Hindlimb muscle (tissue), 1 donor: ENCODE measurements around the gene AKAIN1. TPM values are rescaled to one million over a fixed set of nuclear protein-coding genes. Genes with fewer than 3 reads are reported as not detected.

Source experiments
- polyA plus RNA-seq: library from polyadenylated mRNA; unstranded; fragments of 120-200 nt; gene quantifications from one replicate; pipeline ENCODE4 v1.2.1, GENCODE V29; 2013; ENCODE audit not compliant: insufficient read length

AKAIN1 gene
- polyA plus RNA-seq, 1 donor, result not detected

Other genes with a start within 250 kb of the AKAIN1 start
- 10.1 TPM for gene ZBTB14, start 98.5 kb upstream of the AKAIN1 start, polyA plus RNA-seq